SK-N-SH treated with all-trans-retinoic acid at 6 μM for 48 hours (cell line): ENCODE data around the gene TSLP.

ENCODE experiments used
- RARB ChIP-seq: fragments of 250-450 bp; sonication (Bioruptor Pico); IDR thresholded peaks from 2 replicates; pipeline ENCODE4 v1.8.0; 2021; ENCODE audit warnings: mild to moderate bottlenecking, moderate library complexity
- ZNF8 ChIP-seq: fragments of 450-650 bp; formaldehyde crosslinking; IDR thresholded peaks from 2 replicates; pipeline ENCODE4 v1.5.0; 2020; ENCODE audit warnings: mild to moderate bottlenecking, moderate library complexity

DNA sequence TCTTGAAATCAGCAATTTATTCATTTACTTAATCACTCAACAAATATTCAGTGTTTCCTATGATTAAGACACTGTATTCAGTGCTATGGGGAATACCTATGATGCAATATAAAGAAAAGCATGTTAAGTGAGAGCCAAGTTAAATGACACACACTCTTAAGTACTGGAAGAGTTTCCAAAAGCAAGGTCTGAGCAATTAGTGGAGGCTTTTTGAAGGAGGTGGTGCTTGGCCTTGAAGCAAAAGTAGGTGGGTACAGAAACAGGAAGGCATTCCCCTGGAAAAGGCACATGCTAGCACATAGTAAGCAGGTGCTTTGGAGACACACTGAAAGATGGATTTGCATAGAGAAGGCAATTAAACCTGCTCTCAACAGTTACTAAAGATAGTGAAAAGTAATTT is 4.0 kb downstream of the TSLP start:
- no peak for TF ChIP-seq RARB (CRISPR knock-in tag)
- TF ChIP-seq ZNF8 (CRISPR knock-in tag): no peak
